NT2/D1 (cell line): ENCODE data around the gene ZNF438.

Experiments
- DNase-seq: peaks from one replicate; pipeline ENCODE4 v3.0.0-alpha.2; 2011; ENCODE audit warnings: low read depth, low spot score
- H3K27me3 ChIP-seq: 2 replicates; pipeline ENCODE4 v1.6.0; 2011; ENCODE audit warnings: mild to moderate bottlenecking; ENCODE audit not compliant: insufficient read length, insufficient read depth
- H3K36me3 ChIP-seq: 2 replicates; pipeline ENCODE4 v1.6.1; 2011; ENCODE audit warnings: mild to moderate bottlenecking, low read length, mixed read lengths; ENCODE audit not compliant: insufficient read depth, insufficient read length
- H3K4me1 ChIP-seq: 2 replicates; pipeline ENCODE4 v1.5.1; 2011; ENCODE audit not compliant: insufficient read depth, insufficient read length
- H3K4me3 ChIP-seq: 2 replicates; pipeline ENCODE4 v1.5.1; 2011; ENCODE audit warnings: low read depth; ENCODE audit not compliant: insufficient read length
- H3K9ac ChIP-seq: 2 replicates; pipeline ENCODE4 v1.6.0; 2011; ENCODE audit warnings: low read depth; ENCODE audit not compliant: insufficient read length
- H3K9me3 ChIP-seq: 2 replicates; pipeline ENCODE4 v1.5.1; 2011; ENCODE audit warnings: mild to moderate bottlenecking, low read length; ENCODE audit not compliant: insufficient read depth
- SUZ12 ChIP-seq: IDR thresholded peaks from 2 replicates; pipeline ENCODE4 v1.6.1; 2011; ENCODE audit not compliant: insufficient read length, insufficient read depth; ENCODE audit errors: extremely low read depth
- YY1 ChIP-seq: IDR thresholded peaks from 2 replicates; pipeline ENCODE4 v1.6.1; 2011; ENCODE audit not compliant: insufficient read length, insufficient read depth
- ZNF274 ChIP-seq: IDR thresholded peaks from 2 replicates; pipeline ENCODE4 v1.6.1; 2011; ENCODE audit warnings: mild to moderate bottlenecking, low read depth, low read length

Gene ZNF438

GRCh38 chr10:30980951-30981616 is 50.6 kb downstream of the ZNF438 start:
- no peak for DNase-seq
- no peak overlapping the region for H3K9ac ChIP-seq
- no peak overlapping the region for H3K4me3 ChIP-seq
- no peaks in the 10 kb centered on the region for H3K27me3 ChIP-seq
- H3K9me3 ChIP-seq, result no peaks in the 10 kb centered on the region
- TF ChIP-seq ZNF274 (no peak), YY1 (no peak), SUZ12 (no peak)
- H3K36me3 ChIP-seq, result no peaks in the 10 kb centered on the region
- no peaks in the 10 kb centered on the region for H3K4me1 ChIP-seq

- Histone ChIP-seq H3K9ac (no peak overlapping the region), H3K9me3 (no peaks in the 10 kb centered on the region), H3K36me3 (no peaks in the 10 kb centered on the region), H3K4me3 (no peak overlapping the region), H3K27me3 (no peaks in the 10 kb centered on the region), H3K4me1 (no peaks in the 10 kb centered on the region)
- TF ChIP-seq YY1 (no peak), SUZ12 (no peak), ZNF274 (no peak)
- no peak for DNase-seq
Measured at GRCh38 chr10:30979956-30980355, 51.7 kb downstream of the ZNF438 start.

DNA sequence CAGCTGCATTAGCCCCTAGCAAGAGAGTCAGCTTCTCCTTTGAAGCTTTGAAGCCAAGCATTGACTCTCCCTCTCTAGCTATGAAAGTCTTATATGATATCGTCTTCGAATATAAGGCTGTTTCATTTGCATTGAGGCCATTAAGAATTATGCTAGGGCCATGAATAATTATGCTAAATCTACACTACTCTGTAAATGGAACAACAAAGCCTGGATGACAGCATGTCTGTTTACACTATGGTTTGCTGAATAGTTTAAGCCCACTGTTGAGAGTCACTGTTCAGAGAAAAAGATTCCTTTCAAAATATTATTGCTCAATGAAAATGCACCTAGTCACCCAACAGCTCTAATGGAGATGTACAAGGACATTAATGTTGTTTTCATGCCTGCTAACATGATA is 52.8 kb downstream of the ZNF438 start:
- no peak for DNase-seq
- TF ChIP-seq SUZ12, result no peak
- TF ChIP-seq ZNF274, result no peak
- no peak for TF ChIP-seq YY1
- no peaks in the 10 kb centered on the region for H3K36me3 ChIP-seq
- no peaks in the 10 kb centered on the region for H3K27me3 ChIP-seq
- no peaks in the 10 kb centered on the region for H3K9me3 ChIP-seq
- H3K9ac ChIP-seq, result no peak overlapping the region
- no peaks in the 10 kb centered on the region for H3K4me1 ChIP-seq
- H3K4me3 ChIP-seq, result no peak overlapping the region

DNA sequence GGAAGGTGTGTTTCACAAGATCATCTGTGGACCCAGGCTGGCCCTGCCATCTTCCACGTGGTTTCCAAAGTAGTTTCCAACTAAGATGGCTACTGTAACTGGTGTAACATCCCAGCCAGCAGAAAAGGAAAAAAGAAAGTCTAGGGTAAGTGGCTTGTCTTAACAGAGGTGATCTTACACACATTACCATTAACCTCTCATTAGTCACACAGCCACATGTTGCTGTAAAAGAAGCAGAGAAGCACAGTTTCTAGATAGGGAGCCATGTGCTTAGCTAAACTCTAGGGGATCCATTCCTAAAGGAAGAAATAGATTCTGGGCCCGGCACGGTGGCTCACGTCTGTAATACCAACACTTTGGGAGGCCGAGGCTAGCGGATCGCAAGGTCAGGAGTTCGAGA is 54.3 kb downstream of the ZNF438 start:
- Histone ChIP-seq H3K27me3 (no peaks in the 10 kb centered on the region), H3K4me1 (no peaks in the 10 kb centered on the region), H3K9ac (no peak overlapping the region), H3K9me3 (no peaks in the 10 kb centered on the region), H3K36me3 (no peaks in the 10 kb centered on the region), H3K4me3 (no peak overlapping the region)
- TF ChIP-seq ZNF274 (no peak), SUZ12 (no peak), YY1 (no peak)
- DNase-seq, result no peak

GRCh38 chr10:30974773-30975415 is 56.8 kb downstream of the ZNF438 start:
- TF ChIP-seq YY1 (no peak), SUZ12 (no peak), ZNF274 (no peak)
- Histone ChIP-seq H3K36me3 (no peaks in the 10 kb centered on the region), H3K4me3 (no peak overlapping the region), H3K4me1 (no peaks in the 10 kb centered on the region), H3K9me3 (no peaks in the 10 kb centered on the region), H3K9ac (no peak overlapping the region), H3K27me3 (no peaks in the 10 kb centered on the region)
- DNase-seq, result no peak

DNA sequence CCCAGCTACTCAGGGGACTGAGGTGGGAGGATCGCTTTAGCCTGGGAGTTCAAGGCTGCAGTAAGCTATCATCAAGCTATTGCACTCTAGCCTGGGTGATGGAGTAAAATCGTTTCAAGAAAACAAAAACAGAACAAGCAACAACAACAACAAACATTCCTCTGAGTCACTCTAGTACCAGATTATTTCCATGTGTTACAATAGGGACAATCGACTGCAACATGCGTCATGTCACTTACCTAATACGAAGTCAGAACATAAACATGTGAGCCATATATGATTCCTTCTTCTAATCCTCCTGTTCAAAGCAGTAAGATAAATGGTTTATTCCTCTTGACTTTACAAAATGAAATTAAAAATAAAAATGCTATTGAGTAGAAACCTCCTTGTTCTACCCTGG is 57.3 kb downstream of the ZNF438 start:
- H3K9ac ChIP-seq, result no peak overlapping the region
- H3K9me3 ChIP-seq, result no peaks in the 10 kb centered on the region
- no peaks in the 10 kb centered on the region for H3K27me3 ChIP-seq
- TF ChIP-seq ZNF274 (no peak), SUZ12 (no peak), YY1 (no peak)
- no peaks in the 10 kb centered on the region for H3K36me3 ChIP-seq
- H3K4me1 ChIP-seq, result no peaks in the 10 kb centered on the region
- H3K4me3 ChIP-seq, result no peak overlapping the region
- no peak for DNase-seq

DNA sequence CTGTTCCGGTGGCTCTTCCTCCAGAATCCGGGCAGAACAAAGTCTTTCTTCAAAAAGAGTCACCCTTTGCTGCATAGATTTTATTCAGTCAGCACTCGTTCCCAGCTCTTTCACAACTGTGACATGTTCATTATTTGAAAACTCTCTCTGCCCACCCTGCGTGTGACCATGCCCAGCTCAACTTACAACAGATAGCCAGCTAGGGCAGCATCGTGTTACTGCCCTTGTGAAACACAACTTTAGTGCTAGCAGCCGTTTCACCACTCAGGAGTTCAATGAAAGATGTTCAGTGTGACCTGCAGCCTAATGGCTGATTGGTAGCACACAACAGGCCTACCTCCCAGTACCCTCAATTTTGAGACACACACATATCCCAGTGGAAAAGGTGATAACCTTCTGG is 57.9 kb downstream of the ZNF438 start:
- Histone ChIP-seq H3K4me3 (no peak overlapping the region), H3K9me3 (no peaks in the 10 kb centered on the region), H3K9ac (no peak overlapping the region), H3K4me1 (no peaks in the 10 kb centered on the region), H3K36me3 (no peaks in the 10 kb centered on the region), H3K27me3 (no peaks in the 10 kb centered on the region)
- DNase-seq, result no peak
- TF ChIP-seq SUZ12 (no peak), ZNF274 (no peak), YY1 (no peak)
